GM18520 (cell line): ENCODE measurements around the gene HOXA9.

Source experiments
- ATAC-seq: cut with Tn5 transposase; IDR thresholded peaks from one replicate; pipeline ENCODE4 v1.9.1; 2021; ENCODE audit not compliant: unreplicated experiment

Gene HOXA9

GRCh38 chr7:27201580-27202017 lies 36.3 kb upstream of the HOXA9 start:
- ATAC-seq, result no peak

GRCh38 chr7:27200761-27201579 lies 35.6 kb upstream of the HOXA9 start:
- no peak for ATAC-seq

GRCh38 chr7:27199849-27200760 lies 34.8 kb upstream of the HOXA9 start, which contains the start of gene HOXA13:
HOXA13 (minus strand) TSS chr7:27200091; CDS start chr7:27200077, 14 bp downstream.
- no peak for ATAC-seq

- ATAC-seq, result no peak
Observed at GRCh38 chr7:27198871-27199801, 33.8 kb upstream of the HOXA9 start.

GRCh38 chr7:27198138-27198841 lies 33.0 kb upstream of the HOXA9 start:
- no peak for ATAC-seq

GRCh38 chr7:27197137-27198042 lies 32.1 kb upstream of the HOXA9 start:
- no peak for ATAC-seq

DNA sequence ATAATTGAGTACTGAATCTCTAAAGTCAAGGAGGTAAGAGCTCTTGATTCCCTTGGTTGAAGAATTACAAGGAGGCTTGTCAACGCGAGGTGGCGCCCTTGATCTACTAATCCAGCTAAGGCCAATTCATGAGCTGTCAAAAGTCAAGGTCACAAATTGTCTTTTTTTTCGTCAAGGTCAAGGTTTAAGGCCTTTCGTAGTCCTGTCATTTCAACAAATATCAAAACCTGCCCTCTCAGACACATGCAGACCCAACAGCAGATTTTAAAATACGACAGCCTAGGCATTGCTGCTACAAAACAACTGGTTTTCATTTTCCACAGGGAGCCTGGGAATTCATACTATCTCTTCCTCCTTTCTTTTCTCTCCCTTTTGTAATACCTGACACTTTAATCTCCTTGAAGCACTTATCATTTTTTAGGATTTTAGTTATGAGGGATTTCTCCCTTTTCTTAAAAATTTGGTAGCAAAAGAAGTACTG lies 31.0 kb upstream of the HOXA9 start:
- no peak for ATAC-seq

GRCh38 chr7:27194686-27195379 lies 29.5 kb upstream of the HOXA9 start:
- ATAC-seq, result no peak

GRCh38 chr7:27194002-27194352 lies 28.6 kb upstream of the HOXA9 start:
- no peak for ATAC-seq

GRCh38 chr7:27193335-27194001 lies 28.1 kb upstream of the HOXA9 start:
- ATAC-seq, result no peak

- no peak for ATAC-seq
Observed at GRCh38 chr7:27192546-27193334, 27.4 kb upstream of the HOXA9 start.

DNA sequence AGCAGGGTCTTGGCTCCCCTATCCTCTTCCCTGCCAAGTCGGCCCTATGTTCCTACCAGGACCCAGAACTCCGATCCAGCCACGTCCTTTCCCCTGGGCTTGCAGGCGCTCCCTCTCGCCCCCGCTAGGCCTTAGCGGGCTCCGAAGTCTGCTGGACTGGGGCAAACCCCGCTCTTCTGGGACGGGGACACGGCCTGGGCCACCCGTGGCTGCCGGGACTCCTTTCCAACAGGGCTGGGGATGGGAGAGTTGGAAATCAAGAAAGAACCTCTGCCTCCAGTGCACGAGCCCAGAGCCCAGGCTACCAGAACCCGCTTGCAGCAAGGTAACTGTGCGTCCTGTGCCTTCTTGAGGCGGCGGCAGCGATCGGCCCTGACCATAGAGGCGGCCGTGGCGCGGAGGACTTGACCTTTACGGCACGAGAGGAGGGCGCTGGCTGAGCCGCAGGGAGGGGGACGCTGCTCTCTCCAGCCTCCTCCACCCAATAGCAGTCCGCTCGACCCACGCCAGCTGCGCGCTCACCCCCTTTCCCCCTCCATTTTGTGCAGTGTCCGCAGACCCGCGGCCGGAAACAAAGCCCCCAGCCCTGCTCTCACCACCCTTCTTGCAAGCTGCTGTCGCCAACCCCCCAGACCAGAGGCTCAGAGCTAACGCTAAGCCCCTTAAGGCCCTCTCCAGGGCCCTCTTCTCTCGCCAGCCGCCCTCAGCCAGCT lies 26.7 kb upstream of the HOXA9 start:
- no peak for ATAC-seq

DNA sequence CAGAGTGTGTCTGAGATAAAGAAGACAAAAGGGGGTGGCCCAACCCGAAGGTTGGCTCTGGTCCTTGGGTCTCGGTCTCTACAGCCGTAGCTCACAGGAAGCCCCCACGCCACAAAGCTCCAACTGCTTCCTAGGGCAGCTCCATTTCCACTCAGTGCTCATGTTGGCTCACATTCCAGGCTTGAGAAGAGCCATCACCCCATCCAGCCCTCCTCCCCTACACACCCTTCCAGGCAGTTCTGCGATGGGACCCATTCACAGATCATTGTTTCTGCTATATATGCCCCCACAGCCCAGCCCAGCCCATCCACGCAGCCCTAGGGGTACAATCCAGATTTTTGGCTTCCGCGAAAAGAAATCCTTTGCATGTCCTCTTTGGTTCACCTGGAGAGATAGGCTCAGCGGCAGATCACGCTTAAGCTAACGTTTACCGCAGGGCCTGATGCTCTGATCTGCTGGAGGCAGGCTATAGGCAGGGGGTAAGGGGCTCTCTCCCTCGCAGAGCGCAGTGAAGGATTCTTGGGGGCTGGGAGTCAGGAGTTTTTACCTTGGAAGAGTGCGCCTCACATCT lies 25.9 kb upstream of the HOXA9 start:
- no peak for ATAC-seq

DNA sequence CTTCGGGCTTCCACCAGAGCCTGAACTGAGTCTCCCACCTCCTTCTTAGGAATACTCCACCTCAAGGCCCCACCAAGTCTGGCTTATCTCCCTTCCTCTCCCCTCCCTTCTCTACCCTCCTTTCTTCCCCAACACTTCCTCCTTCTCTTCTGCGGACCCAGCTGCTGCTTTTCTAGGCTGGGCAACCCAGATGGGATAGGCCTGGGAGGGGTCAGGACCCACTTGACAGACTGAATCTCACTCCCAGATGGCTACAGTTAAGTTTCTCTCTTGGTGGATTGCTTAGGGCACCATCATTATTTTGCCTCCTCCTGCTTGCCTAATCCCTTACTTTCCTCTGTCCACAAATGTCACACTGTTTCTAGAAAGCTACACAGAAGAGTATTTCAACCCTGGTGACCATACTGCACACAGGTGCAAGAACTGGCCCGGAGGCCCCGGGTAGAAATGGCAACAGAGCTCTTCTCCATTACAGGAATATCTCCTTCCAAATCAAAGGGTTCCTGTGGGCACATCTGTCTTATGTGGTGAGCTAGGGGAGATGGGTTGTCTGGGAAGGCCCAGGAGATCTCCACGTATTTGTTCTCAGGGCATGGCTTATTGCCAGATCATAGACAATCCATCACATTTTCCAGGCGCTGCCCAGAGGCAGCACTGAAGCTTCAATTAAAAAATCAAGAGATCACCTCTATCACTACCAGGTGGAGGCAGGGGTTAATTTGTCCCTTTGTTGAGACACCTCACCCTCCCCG lies 24.8 kb upstream of the HOXA9 start:
- ATAC-seq, result no peak

GRCh38 chr7:27189295-27189996 lies 24.1 kb upstream of the HOXA9 start:
- ATAC-seq, result no peak
